Vagina (tissue), 2 donors: ENCODE data around the gene ZNF580.

Experiments
- CTCF ChIP-seq, 3 experiments: fragments of 450-650 bp in 2 of 3; fragments of 200-600 bp in 1 of 3; sonication (generic) in 1 of 3; IDR thresholded peaks; one replicate each; pipeline ENCODE4 v1.5.1; 2017 to 2019; ENCODE audit warnings: antibody characterized with exemption in 3 of 3, mild to moderate bottlenecking in 2 of 3, moderate library complexity in 2 of 3
- POLR2A ChIP-seq, 2 donors: fragments of 450-650 bp; IDR thresholded peaks; one replicate each; pipeline ENCODE4 v1.6.1; 2017; ENCODE audit warnings: antibody characterized with exemption in 2 of 2, mild to moderate bottlenecking in 2 of 2, moderate library complexity in 2 of 2
- POLR2AphosphoS5 ChIP-seq, 2 donors: sonication (generic); formaldehyde crosslinking; IDR thresholded peaks; one replicate each; pipeline ENCODE4 v1.9.0; 2017; ENCODE audit warnings: antibody characterized with exemption in 2 of 2, mild to moderate bottlenecking in 2 of 2, low read depth in 1 of 2; ENCODE audit not compliant: insufficient read depth in 1 of 2

- TF ChIP-seq CTCF (IDR thresholded peaks at IDR 0.05) (no peak), POLR2AphosphoS5 (IDR thresholded peaks at IDR 0.05; ENCODE audit: insufficient read depth in 1 of 2, low read depth in 1 of 2) (no peak), POLR2A (IDR thresholded peaks at IDR 0.05) (no peak)
These were observed 37.4 kb downstream of the ZNF580 start for GRCh38 chr19:55678121-55678671.
